GM21381 (cell line): Measurements from ENCODE around the gene EMILIN1.
A peak's percentile ranks its signal among the peaks of the same experiment; 100 is the strongest.

ENCODE experiments used
- ATAC-seq: cut with Tn5 transposase; IDR thresholded peaks from one replicate; pipeline ENCODE4 v1.9.1; 2021; ENCODE audit warnings: mild to moderate bottlenecking, moderate library complexity; ENCODE audit not compliant: unreplicated experiment

The EMILIN1 gene

DNA sequence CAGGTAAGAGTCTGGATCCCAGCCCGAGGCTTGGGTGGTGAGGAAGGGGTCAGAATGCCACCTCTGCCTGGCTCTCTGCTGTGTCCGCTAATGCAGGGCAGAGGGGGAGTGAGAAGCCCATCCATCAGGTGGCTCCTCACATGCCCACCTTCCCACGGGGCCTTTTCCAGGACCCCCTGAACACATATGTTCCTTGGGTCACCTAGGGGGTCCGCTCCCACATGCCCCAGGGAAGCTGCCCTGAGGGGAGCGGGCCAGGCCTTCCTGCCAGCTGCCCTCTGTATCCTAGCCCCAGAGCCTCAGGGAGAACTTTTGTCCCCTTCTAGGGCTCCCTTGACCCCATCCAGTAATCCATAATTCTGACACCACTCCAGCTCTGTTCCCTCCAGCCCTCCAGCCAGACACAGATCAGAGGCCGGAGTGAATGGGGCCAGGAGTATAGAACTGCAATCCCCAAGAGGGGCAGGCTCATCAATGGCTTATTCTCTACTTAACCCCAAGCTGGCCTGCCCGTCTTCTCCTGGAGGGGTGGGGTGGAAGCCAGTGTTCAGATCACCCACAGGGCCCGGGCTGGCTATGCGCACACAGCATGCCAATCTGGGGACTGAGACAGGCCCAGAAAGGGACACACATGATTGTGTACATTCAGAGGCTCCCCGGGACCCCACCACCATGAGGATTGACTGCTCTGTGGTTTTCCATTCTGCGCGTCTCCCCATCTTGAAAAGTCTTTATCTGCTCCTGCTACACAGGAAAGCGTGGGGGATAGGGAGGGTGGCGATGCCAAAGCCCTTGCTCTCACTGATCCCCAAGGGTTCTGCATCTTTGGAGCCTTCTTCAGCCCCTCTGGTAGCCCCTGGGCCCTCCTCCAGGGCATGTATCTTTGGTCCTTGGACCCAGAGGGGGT, 1.1 kb downstream of the EMILIN1 start:
- ATAC-seq, result no peak

DNA sequence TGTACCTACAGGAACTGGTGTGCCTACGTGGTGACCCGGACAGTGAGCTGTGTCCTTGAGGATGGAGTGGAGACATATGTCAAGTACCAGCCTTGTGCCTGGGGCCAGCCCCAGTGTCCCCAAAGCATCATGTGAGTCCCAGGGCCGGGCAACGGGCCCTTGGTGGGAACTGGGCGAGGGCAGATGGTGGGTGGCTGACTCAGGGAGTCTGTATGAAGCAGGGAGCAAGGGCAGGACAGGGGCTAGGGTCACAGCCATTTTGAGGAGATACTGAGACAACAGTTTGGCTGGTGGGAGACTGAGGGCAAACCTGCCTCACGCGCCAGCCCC, 1.7 kb downstream of the EMILIN1 start:
- no peak for ATAC-seq

DNA sequence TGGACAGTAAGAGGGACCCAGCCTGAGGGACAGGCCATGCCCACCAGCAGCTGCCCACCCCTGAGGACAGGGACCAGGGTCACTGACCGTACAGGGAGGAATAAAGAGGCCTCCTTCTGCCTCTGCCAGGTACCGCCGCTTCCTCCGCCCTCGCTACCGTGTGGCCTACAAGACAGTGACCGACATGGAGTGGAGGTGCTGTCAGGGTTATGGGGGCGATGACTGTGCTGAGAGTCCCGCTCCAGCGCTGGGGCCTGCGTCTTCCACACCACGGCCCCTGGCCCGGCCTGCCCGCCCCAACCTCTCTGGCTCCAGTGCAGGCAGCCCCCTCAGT, 2.2 kb downstream of the EMILIN1 start:
- no peak for ATAC-seq

DNA sequence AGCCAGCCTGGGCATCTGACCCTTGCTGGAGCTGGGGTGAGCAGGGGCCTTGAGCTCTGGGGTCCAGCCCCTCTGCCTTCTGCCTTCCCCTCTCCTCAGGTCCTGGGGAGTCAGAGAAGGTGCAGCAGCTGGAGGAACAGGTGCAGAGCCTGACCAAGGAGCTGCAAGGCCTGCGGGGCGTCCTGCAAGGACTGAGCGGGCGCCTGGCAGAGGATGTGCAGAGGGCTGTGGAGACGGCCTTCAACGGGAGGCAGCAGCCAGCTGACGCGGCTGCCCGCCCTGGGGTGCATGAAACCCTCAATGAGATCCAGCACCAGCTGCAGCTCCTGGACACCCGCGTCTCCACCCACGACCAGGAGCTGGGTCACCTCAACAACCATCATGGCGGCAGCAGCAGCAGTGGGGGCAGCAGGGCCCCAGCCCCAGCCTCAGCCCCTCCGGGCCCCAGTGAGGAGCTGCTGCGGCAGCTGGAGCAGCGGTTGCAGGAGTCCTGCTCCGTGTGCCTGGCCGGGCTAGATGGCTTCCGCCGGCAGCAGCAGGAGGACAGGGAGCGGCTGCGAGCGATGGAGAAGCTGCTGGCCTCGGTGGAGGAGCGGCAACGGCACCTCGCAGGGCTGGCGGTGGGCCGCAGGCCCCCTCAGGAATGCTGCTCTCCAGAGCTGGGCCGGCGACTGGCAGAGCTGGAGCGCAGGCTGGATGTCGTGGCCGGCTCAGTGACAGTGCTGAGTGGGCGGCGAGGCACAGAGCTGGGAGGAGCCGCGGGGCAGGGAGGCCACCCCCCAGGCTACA, 3.8 kb downstream of the EMILIN1 start:
- ATAC-seq, result no peak

DNA sequence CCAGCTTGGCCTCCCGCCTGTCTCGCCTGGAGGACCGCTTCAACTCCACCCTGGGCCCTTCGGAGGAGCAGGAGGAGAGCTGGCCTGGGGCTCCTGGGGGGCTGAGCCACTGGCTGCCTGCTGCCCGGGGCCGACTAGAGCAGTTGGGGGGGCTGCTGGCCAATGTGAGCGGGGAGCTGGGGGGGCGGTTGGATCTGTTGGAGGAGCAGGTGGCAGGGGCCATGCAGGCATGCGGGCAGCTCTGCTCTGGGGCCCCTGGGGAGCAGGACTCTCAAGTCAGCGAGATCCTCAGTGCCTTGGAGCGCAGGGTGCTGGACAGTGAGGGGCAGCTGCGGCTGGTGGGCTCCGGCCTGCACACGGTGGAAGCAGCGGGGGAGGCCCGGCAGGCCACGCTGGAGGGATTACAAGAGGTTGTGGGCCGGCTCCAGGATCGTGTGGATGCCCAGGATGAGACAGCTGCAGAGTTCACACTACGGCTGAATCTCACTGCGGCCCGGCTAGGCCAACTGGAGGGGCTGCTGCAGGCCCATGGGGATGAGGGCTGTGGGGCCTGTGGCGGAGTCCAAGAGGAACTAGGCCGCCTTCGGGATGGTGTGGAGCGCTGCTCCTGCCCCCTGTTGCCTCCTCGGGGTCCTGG, 4.5 kb downstream of the EMILIN1 start:
- no peak for ATAC-seq

DNA sequence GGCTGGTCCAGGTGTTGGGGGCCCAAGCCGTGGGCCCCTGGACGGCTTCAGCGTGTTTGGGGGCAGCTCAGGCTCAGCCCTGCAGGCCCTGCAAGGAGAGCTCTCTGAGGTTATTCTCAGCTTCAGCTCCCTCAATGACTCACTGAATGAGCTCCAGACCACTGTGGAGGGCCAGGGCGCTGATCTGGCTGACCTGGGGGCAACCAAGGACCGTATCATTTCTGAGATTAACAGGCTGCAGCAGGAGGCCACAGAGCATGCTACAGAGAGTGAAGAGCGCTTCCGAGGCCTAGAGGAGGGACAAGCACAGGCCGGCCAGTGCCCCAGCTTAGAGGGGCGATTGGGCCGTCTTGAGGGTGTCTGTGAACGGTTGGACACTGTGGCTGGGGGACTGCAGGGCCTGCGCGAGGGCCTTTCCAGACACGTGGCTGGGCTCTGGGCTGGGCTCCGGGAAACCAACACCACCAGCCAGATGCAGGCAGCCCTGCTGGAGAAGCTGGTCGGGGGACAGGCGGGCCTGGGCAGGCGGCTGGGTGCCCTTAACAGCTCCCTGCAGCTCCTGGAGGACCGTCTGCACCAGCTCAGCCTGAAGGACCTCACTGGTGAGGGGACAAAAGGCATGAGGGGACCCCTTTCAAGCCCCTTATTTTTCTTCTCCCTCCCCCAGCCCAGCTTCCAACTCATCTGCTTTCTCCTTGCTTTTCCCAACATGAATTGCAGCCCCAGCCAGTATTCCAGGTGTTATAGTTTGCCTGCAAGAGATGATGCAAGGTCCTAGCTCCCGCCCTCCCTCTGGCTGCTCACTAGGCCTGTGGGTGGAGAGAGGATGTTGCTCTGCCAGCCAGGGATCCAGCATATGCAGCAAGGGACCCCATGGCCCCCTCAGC, 5.2 kb downstream of the EMILIN1 start:
- ATAC-seq, result no peak

DNA sequence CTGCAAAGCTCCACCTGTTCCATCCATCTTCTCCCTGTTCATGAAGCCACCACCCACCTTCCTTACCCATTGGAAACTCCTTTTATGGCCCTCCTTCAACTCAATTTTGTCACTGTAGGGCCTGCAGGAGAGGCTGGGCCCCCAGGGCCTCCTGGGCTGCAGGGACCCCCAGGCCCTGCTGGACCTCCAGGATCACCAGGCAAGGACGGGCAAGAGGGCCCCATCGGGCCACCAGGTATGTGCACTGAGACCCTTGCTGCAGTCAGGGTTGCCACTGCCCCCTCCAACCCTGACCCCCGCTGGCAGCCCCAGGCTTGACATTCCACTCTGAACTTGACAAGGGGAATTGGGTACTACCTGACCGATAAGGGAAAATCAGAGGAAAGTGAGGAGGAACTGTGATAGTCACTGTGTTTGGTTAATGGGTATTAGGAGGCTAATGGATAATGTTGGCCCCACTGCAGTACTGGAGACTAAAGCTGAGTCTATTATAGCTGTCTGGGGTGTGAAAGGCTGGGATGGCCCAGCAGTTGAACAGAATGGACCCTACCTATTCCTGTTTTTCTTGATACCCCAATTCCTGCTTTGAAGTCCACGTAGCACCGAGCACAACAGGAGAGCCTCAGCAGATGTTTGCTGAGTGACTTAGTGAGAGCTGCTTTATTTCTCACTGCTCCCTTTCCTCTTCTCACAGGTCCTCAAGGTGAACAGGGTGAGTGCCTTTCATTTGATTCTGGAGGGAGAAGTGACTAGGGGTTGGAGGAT, 6.1 kb downstream of the EMILIN1 start:
- no peak for ATAC-seq

DNA sequence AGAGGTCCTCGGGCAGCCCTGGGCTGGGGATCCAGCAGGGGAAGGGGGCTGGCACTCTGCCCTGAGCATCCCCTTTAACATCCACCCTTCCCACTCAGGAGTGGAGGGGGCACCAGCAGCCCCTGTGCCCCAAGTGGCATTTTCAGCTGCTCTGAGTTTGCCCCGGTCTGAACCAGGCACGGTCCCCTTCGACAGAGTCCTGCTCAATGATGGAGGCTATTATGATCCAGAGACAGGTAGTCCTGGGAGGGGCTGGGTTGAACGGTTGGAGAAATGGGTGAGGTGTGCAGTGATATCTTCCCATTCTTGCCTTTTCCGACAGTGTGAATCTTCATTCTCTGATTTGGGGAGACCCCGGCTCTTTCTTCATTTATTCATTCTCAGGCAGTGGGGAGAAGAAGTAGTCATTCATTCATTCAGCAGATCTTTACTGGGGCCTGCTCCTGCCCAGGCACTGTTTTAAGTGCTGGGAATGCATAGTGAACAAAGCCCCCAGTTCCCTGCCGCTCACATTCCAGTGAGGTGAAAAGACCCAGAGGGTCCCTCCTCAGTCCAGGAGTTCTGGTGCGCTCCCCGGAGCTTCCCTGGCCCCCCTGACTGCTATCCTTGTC, 6.8 kb downstream of the EMILIN1 start:
- ATAC-seq, result no peak

DNA sequence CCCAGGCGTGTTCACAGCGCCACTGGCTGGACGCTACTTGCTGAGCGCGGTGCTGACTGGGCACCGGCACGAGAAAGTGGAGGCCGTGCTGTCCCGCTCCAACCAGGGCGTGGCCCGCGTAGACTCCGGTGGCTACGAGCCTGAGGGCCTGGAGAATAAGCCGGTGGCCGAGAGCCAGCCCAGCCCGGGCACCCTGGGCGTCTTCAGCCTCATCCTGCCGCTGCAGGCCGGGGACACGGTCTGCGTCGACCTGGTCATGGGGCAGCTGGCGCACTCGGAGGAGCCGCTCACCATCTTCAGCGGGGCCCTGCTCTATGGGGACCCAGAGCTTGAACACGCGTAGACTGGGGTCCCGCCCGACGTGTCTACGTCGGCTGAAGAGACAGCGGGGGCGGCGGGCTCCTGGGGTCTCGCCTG, 7.3 kb downstream of the EMILIN1 start:
- peak; percentile 10 for ATAC-seq

DNA sequence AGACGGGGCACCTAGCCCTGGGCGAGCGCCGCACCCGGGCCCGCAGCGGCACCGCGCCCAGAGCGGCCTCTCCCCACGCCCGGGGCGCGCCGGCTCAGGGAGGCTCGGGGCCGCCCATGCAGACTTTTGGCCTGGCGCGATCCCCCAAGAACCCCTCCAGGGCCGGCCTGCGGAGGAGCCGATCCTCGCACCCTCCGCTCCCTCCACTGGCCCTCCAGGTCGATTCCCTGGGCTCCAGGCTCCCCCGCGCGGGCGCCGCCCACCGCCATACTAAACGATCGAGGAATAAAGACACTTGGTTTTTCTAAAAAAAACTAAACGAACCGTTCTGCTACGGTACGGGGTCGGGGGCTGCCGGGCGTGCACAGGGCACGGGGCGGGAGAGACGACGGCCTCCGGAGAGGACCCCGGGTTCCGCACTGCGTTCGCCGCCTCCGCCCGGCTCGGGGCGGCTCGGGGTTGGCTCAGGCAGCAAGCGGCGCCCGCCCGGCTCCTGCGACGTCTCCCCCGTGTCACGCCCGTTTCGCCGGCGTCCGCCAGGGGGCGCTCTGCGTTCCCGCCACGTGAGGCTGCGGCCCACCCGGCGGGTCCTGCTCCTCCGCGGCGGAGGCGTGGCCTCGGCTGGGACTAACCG, 7.8 kb downstream of the EMILIN1 start:
- peak; percentile 77 for ATAC-seq

DNA sequence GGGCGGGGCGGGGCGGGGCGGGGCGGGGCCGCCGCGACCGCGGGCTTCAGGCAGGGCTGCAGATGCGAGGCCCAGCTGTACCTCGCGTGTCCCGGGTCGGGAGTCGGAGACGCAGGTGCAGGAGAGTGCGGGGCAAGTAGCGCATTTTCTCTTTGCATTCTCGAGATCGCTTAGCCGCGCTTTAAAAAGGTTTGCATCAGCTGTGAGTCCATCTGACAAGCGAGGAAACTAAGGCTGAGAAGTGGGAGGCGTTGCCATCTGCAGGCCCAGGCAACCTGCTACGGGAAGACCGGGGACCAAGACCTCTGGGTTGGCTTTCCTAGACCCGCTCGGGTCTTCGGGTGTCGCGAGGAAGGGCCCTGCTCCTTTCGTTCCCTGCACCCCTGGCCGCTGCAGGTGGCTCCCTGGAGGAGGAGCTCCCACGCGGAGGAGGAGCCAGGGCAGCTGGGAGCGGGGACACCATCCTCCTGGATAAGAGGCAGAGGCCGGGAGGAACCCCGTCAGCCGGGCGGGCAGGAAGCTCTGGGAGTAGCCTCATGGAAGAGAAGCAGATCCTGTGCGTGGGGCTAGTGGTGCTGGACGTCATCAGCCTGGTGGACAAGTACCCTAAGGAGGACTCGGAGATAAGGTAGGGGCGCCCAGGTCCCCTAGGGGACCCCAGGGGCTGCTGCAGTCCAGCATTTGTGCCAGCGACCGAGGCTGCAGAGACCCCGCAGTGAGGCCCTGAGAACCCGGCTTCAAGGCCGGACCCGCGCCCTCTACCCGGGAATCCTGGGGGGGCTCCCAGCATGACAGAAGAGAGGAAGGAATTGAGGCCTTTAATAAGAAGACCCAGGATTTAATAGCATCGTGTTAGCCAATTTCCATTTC, 8.5 kb downstream of the EMILIN1 start, which contains the start of gene KHK:
KHK (plus strand) TSS at position 49 of the 870 bp plus-strand sequence; CDS start at position 537, 488 bp downstream.
- no peak for ATAC-seq

DNA sequence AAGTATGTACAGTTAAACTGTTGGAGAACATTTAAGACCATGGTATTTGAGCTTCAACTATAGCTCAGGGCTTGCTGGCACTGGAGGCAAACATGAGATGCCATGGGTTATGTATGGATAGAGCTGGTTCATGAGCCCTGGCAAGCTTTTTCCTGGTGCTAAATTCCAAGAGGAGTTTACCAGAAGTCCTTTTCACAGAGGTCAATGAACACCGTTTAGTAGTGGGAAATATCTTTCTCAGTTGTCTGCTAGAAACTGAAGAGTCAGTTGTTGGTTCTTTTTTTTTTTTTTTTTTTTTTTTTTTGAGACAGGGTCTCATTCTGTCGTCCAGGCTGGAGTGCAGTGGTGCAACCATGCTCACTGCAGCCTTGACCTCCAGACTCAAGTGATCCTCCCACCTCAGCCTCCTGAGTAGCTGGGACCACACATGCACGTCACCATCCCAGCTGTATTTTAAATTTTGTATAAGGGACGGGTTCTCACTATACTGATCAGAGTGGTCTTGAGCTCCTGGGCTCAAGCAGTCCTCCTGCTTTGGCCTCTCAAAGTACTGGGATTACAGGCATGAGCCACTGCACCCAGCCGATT, 9.5 kb downstream of the EMILIN1 start:
- ATAC-seq, result no peak

DNA sequence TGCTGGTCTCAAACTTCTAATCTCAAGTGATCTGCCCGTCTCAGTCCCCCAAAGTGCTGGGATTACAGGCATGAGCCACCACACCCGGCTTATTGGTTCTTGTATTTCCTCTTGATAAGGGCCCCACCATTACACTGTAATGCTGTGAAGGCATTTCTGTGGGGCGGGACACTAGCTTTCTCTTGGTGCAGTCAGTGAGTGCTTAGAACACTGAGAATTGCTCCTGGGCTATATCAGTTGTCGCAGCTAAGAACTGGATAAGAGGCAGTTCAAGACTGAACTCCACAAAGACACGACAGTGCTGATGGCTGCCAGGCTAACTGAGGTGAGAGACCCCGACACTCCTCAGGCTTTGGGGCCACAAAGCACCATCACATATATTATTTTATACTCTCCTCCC, 10.2 kb downstream of the EMILIN1 start:
- ATAC-seq, result no peak

DNA sequence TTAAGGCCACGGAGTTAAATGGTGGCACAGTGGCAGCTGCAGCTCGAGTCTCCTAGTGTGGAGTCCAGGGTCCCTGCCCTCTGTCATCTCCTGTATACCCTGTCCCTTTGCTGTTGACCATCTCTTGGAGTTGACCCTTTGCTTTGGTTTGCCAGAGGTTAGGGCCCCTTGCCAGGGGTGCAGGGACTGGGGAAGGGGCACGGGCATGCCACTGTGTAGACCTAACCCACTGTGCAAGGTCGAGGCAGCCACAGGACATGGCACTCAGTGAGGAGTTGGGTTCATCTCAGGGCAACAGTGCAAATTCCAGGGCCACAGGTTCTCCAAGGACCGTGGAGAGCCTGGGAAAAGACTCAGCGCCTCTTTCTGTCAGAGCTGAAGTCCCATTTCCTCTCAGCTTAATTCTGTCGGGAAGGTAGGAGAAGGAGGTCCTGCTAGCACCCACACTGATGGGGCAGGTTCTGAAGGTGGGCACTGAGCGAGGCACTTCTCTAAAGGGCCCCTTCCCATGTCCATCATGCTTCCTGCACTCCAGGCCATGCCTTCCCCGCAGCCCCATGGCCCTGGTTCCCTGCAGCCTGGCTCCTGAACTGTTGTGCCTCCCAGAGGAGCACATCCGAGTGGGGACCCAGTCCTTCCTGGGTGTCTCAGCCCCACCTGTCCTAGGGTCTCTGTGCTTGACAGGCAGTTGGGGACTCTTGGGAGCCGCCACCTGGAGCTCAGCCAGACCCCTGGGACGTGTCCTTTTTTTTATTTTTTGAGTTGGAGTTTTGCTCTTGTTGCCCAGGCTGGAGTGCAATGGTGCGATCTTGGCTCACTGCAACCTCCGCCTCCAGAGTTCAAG, 10.9 kb downstream of the EMILIN1 start:
- ATAC-seq, result no peak

DNA sequence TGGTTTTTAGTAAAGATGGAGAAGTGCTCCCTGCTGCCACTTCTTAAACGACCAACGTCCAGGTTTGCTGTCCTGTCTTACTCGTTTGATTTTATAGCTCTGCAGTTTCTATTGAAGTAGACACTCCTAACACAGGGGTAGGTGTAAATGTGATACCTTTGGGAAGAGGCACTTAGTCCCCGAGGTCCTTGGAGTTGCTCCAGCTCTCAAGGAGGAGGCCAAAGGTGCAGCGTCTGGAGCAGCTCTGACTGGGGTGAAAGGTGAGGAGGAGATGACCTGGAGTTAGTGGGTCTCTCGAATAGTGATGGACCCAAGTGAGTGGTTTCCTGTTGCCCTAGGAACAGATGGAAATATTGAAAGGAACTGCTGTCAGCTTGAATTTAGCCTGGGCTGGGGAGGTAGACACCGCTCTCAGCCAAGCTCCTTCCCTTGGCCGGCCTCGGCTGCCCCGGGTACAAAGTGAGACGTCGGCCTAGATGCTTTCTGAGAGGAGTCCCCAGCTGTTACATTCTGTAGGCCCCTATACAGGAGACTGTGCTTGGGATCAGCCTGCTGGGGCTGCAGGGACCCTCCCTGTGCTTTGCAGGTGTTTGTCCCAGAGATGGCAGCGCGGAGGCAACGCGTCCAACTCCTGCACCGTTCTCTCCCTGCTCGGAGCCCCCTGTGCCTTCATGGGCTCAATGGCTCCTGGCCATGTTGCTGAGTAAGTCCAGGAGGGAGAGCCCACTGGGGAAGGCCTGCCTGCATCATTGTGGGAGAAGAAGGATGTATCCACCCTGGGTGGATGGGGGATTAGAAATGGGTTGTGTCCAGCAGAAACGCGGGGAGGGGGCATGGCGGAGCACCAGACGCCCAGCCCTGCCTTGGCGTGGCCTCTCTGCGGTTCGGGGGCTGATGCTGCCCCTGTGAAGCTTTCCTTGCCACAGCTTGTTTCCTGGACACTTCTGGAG, 13.6 kb downstream of the EMILIN1 start:
- no peak for ATAC-seq
